ENCODE results near the gene UQCC2.

UQCC2 gene

DNA sequence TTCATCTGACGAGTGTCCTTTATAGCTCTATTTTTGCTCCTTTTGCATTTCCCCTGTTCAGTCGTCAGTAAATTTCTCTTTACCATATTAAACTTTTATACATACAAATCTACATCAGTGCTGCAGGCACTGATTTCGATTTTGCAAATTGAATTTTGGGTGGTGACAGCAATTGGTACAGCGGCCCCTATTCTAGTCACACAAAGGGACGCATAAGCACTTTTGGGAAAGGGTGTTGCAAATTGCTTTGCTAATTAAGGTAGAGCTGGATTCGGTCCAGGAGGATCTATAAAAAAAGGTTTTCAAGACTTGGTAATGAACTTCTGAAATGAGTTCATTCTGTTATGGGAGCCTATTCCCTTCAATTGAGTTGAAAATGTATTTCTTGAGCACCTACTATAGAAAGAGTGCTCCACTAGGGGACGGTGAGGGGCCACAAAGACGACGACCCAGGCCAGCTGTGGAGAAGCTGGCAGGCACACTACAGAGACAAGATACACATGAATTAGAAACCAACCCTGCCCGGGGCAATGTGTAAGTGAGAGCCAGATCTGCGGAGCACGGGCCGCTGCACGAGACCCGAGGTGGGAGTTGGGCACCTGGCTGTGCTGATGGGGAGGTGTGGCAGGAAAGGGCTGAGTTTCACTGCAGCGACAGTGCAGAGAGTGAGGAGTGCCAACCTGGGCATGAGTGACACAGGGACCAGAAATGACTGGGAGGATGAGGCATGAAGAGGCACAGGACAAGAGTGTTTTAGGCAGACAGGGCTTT, 5.4 kb downstream of the UQCC2 start:
- DNase-seq (ENCODE audit: low spot score), result no peak

DNA sequence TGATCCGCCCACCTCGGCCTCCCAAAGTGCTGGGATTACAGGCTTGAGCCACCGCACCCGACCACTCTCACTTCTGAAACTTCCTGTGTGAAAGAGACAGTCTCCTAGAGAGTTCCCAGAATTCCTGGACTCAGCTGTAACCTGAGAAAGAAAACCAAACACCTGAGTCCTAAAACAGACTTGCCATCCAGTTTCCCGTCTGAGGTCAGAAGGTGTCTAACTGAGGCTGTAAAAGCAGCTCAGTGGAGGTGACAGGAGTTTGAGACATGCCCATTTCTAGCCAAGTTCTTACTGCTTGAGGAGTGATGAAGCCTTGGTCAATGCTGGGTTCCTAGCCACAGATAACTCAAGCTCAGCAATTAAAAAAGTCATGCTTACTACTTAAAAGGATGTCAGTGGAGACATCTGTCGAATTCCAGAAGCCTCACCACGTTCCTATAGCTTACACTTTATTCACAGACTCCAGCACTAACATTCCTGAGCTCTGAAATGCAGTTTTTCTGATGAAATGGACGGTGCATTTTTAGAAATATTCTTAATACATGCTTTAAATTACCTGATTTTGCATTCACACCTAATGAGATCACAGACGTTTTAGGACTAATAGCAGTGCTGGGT, 6.1 kb downstream of the UQCC2 start:
- no peak for DNase-seq (ENCODE audit: low spot score)

DNA sequence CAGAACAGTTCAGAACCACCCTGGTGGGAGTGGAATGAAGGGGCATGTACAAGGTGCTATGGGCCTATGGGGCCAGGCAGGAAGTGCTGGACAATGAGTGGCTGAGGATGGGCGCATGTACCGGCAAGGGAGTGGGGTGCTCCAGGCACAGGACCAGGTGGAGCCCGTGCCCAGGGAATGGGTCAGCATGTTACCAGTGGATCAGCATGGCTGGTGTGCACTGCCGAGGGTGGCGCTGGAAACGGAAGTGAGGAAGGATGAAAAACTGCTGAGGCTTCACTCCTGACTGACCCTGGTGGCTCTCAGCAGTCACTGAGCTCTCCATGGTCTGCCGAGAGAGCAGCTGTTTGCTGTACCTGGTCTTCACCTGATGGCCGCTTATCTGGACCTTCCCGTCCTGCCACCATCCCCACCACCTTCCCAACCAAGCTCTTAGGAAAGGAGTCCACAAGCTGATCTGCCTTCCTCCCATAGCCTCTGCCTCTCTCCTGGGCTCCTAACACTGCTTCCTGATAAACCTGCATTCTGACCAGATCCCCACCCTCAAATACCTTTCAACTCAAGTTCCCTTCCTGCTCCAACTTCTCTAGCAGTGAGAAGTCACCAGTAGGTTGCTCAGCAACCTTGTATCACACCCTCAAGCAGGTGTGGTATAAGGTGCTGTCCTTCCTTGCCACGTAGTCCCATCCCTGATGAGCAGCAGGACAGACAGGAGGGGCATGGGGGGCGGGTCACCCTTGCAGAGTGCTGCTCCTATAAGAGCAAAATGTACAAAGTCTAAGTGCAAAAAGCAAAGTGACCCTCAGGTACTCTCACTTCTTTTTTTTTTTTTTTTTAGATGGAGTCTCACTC, 7.1 kb downstream of the UQCC2 start:
- DNase-seq (ENCODE audit: low spot score), result no peak

DNA sequence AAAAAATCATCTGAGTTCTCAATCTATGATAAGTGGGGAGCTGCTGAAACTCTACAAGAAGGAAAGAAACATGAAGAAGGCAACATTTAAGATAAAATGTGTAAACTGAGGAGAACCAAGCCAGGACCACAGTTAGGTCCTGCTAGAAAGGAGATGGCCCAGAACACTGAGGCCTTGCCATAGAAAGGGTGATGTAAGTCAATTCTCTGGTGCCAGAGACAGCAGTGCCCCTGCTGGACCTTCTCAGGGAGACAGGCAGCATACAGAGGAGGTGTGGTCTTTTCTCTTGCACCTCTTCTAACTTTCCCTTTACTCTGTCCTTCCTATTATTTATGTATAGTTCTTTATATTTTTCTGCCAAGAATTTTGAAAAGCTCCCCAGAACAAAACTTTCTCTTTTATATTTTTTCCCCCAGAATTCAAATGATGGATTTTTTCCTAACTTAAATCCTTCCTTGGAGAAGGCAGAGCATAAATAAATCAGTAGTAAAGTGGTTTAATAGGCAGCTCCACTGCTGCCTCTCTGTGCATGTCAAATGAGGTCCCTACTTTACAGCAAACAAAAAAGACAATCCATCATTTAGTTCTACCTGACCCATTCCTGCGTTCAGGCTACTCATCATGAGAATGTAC, 9.0 kb downstream of the UQCC2 start:
- peak; percentile 74 for DNase-seq (ENCODE audit: low spot score)

DNA sequence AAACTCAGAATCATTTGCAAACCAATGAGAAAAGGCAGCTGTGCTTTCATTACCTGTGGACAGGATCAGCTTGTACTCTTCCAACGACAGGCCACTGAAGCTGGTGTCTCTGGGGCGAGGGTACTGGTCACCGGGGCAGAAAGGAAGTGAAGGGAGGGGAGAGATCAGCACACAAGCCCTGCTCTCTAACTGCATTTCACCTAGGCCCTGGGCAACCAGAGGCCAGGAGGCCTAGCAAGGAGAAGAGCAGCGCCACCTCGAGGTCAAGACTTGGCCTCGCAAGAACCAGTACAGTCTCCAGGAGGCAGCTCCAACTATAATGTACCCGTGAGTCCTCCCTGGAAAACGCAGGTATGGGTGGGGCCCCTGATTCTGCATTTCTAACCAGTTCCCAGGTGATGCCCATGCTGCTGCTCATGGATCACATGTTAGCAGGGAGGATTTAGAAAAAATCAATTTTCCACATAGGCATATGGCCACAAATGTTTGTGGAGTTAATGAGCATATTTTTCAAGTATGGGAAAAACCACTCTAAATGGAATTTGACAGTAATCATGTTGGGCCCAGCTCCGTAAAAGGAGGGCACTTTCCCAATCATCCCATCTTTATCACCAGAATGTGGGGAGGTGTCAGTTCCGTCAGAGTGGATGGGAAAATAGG, 11.0 kb downstream of the UQCC2 start:
- DNase-seq (ENCODE audit: low spot score), result peak; percentile 82

DNA sequence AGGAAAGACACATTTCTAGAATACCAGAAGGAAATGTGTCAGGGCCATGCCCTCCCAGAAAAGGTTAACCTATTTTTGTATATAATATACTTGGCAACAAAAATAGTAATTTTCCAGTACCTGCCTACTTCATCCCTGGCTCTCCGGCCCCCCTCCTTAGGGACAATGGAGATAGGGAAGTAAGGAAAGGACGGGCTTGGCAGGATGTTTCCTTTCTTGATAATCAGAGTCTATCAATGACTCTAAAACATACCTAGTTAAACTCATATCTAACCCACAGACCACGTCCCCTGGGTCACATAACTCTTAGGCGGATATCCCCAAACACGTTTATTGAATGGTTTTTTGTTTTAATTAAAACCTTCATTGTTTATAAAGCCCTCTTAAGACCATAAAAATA, 11.8 kb downstream of the UQCC2 start:
- DNase-seq (ENCODE audit: low spot score), result no peak

DNA sequence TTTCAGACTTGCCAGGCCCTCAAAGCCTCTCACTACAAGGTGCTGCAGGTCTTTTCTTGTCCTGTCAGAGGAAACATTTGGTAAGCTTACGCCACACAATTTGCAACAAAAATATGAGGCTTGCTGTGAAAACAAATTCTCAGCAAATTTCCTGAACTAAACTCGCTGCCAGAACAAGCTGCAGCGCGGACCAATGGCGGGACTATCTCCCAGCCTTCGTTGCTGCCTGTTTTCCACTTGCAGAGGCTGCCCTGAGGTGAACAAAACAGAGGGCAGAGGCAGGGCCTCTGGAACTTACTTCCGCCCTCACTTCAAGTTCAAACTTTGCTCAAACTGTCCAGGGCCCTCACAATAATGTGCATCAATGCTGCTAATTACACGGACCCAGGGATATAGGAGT, 12.4 kb downstream of the UQCC2 start:
- DNase-seq (ENCODE audit: low spot score), result no peak

DNA sequence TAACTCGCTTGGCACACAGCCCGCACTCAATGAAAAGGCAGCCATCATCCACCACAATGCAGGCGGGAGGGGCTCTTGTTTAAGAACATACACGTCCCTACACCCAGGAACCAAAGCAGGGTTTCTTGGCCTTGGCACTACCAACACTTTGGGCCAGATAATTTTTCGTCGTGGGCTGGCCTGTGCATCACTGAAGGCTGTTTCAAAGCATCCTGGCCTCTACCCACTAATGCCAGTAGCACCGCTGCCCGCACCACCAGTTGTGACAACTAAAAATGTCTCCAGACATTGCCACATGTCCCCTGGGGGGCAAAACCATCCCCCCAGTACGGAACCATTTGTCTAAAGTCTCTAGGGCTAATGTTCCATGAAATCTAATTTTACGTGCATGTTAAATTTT, 13.0 kb downstream of the UQCC2 start:
- DNase-seq (ENCODE audit: low spot score), result no peak

DNA sequence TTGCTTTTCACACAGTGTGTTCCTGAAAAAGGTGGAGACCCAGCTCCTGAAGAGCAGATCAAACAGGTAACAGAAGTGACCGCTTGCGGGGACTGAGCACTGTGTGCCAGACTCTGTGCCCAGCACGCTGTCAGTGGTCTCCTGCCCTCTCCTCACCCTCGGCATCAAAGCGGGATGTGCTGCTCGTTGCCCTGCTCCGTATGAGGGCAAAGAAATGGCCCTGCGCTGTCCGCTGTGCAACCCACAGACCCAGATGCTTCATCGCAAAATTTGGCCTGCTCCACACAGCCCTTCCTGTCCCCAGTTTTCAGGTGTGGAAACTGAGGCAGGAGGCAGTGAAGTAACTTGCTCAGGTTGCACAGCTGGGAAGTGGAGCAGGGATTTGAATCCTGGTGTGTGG, 13.7 kb downstream of the UQCC2 start:
- no peak for DNase-seq (ENCODE audit: low spot score)

DNA sequence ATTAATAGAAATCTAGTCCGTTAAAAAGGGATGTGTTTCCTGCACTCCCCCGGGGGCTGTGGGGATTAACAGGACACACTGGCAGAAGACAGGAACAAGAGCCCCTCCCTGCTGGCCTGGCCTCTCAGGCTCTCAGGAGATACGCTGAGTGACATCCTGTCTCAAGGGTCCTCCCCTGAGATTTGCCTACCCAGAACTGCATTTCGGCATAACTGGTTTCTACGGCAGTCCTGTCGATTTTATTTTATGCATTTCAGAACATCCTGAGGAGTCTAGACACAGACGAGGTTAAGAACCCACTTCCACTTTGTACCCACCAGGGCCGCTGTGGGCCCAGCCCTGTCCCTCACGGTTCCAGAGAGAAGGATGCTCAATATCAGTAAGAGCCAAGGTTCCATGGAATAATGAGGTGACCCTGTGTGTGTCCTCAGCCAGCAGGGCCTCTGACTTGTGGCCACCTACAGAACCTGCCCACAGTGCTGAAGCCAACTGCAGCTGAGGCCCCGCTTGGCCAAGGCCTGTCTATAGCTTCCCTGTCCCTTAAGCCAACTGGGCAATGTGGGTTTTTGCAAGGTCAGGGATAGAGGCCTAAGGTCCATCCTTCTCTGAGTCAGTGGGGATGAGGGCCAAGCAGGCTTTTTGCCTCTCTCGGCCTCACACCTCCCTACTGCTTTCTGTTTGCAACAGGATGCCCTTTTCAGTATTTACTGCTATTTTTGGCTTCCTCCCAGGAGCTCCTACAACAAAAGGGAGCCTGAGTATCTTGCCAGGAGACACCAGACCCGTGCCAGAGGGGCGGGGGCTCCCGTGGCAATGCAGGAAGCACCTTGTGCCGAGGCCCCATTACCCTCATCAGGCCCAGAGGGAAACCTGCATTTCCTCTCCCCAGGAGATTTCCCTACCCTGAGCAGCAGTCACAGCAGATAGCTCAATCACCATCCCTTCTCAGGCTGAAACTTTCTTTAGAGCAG, 14.7 kb downstream of the UQCC2 start:
- no peak for DNase-seq (ENCODE audit: low spot score)

DNA sequence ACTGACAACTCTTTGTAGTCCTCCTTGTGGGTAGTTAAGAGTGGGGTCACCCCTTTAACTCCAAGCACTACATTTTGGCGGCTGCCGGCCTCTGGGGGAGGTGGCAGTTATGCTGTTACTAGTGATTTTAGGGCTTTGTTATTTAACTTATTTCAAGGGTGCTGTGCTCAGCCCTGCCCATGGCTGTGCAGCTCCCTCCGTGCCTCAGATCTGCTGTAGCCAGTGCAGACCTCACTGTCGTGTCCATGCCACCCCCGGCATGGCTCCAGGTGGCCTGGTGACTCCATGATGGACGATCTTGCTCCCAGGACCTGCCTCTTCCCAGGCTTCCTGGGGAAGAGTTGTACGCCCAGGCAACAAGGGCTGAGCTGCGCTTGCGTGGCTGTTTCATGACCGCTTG, 15.4 kb downstream of the UQCC2 start:
- DNase-seq (ENCODE audit: low spot score), result no peak

DNA sequence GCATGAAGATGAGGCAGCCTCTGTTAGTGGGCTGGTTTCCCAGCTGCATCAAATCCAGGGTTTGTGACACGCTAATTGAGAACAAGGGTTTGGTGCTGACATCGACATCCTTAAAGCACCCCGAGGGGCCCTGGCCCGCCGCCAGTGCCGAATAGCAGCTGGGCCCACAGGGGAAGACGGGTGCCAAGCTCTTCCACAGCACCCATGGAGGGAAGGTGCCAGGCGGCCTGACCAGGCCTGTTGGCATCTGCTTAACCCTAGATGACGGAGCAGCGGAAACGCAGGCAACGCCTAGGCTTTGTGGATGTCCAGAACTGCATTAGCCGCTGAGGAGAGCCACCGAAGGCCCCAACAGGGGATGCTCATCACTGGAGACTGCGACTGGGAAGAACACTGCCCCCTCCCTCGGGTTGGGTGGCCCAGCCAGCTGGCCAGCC, 16.0 kb downstream of the UQCC2 start:
- no peak for DNase-seq (ENCODE audit: low spot score)

DNA sequence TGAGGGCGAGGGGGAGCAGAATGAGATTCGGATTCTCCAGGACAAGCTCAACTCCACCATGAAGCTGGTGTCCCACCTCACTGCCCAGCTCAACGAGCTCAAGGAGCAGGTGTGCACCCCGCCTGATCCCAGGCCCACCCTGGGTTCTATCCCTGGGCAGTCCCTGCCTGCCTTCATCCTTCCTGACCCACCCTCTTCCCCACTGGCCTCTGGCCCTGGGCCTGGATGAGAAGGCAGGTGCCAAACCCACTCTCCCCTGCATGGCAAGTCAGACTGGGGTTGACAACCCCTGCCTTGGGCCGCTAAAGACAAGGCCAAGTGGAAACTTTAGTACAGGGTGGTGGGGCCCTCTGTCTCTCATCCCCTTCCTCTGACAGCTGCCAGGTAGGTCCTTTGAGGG, 16.5 kb downstream of the UQCC2 start:
- DNase-seq (ENCODE audit: low spot score), result no peak

DNA sequence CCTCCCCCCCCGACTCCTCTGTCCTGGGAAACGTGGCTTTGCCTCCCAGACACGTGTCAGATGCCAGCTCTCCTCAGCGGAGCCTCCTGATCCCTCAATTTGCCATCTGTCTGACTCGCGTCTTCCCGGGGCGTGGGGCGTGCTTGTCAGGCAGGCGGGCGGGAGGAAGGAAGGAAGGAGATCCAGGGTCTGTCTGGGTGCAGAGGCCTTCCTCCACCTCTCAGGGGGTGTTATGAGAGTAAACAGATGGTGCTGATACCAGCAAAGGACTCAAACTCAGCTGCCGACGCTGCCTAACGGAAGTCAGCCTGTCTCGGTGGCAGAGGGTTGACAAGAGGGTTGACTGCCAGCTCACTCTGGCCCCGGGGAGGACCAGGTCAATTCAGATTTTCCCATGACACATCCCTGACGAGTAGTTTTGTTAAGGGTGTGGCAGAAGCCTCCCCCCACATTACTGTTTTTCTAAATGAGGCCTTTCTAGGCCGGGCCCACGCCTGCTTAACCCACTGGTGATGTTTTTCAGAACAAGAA, 17.0 kb downstream of the UQCC2 start:
- no peak for DNase-seq (ENCODE audit: low spot score)

DNA sequence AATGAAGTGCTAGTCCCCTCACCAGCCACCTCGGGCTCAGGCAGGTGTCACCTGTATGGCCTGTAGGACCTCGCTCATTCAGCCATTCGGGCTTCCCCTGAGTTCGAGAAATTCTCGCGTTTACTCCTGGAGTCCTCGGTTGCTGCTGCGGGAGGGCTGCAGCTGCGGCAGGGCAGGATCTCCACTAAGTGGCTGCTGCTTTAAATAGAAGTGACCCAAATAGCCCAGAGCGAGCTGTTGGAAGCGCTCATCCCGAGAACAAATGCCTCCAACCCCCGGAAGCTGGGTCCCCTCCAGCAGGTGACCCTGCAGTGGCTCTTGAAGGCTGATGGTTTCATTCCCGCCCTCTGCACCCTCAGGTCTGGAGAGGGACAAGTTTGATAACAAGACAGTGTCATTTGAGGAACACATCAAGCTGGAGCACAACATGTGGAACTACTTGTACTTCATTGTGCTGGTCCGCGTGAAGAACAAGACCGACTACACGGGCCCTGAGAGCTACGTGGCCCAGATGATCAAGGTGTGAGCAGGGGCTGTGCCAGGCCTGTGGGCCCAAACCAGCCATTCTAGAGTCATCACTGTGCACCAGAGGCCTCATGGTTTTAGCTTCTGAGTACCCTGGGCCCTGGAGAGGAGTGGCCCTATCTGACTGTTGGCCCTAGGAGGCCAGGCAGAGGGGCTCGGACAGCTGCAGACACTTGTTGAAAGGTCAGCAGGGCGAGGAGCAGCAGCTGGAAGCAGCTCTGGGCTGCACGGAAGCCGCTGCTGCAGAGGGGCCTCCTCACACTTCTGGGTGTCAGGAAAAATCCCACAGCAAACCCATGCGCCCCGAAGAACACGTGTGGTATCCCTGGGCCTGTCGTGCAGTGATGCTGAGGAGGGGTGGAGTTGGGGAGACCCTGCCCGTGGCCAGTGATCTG, 18.1 kb downstream of the UQCC2 start:
- DNase-seq (ENCODE audit: low spot score), result no peak

DNA sequence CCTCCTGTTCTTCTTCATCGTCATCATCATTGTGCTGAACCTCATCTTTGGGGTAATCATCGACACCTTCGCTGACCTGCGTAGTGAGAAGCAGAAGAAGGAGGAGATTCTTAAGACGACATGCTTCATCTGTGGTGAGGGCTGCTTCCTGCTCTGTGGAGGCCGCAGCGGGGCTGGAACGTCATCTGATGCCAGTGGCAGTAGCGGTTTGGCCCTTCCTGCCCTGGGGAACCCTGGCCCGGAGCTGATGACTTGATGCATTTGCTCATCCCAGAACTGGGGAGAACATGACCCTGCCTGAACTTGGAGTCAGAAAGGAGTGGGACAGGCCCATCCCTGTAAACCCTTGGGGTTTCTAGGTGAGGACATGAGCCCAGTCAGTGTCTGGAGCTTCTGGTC, 18.7 kb downstream of the UQCC2 start:
- no peak for DNase-seq (ENCODE audit: low spot score)

DNA sequence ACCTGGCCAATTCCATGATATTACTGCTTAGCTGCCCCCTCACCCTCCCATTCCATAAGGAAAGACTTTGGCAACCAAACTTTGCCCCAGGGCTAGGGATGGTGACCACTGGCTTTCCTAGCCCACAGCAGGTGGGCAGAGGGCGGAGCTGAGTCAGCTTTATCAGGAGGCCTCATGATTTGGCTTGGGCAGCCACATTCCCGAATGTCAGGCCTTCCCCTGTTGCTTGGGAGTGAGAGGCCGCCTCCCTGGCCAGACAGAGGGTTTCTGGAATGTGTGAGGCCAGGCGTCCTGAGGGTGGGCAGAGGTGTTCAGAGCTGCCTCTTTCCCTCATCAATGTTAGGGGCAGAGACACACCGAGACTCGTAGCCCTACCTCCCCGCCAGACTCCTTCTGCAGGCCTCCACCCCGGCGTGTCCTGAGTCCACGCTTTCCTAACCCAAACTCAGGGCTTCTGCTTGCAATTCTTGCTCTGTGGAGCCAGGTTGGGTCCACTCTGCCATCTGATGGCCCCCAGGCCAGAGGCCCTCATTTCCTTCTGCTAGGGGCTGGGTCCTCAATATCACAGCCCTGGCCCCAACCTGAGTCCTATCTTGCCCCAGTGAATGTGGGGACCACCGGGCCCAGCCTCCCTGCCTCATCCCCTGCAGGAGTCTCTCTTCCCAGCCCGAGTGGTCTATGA, 19.3 kb downstream of the UQCC2 start:
- peak; percentile 64 for DNase-seq (ENCODE audit: low spot score)

DNA sequence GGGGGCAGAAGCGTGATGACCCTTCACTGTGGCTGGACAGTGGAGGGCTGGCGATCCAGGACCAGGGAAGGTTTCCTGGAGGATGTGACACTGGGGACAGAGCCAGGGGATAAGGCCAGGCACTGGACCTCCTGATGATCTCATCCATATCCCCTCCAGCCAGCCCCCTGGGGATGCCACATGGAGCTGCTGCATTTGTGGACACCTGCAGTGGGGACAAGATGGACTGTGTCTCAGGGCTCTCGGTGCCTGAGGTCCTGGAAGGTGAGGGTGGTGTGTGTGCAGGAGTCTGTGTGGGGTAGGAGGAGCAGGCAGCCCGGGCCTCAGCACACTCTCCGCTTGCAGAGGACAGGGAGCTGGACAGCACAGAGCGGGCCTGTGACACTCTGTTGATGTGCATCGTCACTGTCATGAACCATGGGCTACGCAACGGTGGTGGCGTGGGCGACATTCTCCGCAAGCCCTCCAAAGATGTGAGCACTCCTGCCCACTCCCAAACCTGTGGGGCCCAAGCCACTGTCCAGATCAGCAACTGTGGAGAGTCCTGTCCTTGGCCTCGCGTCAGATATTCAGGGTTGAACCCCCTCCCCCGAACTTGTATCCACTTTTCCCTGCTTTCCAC, 19.9 kb downstream of the UQCC2 start:
- peak; percentile 8 for DNase-seq (ENCODE audit: low spot score)
